GM21526 (cell line): ENCODE measurements around the gene FAM83E.
"Not testable (repeated sequence)": the region's sequence is repeated elsewhere in the genome, so short reads cannot be mapped to it uniquely, and the experiment has no call there.

Experiments used
- ATAC-seq: cut with Tn5 transposase; IDR thresholded peaks from one replicate; pipeline ENCODE4 v1.9.1; 2021; ENCODE audit warnings: moderate library complexity; ENCODE audit not compliant: unreplicated experiment, low FRiP score

The FAM83E gene

DNA sequence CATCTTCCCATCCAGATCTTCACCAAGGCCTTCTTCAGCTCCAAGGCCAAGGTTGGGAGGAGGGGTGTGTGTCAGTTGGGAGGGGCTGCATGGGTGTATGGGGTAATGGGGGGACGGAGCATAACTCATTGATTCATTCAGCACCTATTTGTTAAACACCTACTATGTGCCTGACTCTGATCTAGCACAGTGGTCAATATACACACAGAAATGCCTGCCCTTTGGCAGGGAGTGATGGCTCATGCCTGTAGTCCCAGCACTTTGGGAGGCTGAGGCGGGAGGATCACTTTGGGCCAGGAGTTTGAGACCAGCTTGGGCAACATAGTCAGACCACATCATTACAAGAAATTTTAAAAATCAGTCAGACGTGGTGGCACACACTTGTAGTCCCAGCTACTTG, 27.5 kb downstream of the FAM83E start:
- no peak for ATAC-seq

DNA sequence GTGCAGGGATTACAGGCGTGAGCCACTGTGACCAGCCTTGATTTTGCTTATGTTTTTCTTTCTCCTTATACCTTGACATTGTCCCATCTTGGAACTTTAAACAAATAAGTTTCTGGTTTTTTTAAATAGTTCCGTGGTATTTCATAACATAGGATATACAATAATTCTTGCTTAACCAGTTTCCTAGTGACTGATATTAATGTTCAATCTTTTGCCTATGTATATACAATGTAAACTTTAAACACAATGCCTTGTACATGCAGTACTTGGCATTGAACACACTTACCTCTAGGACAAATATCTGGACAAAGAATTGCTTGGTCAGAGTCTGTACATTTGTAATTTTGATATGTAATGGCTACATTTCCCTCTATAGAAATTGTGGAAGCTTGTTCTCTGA, 32.7 kb downstream of the FAM83E start:
- ATAC-seq, result no peak

DNA sequence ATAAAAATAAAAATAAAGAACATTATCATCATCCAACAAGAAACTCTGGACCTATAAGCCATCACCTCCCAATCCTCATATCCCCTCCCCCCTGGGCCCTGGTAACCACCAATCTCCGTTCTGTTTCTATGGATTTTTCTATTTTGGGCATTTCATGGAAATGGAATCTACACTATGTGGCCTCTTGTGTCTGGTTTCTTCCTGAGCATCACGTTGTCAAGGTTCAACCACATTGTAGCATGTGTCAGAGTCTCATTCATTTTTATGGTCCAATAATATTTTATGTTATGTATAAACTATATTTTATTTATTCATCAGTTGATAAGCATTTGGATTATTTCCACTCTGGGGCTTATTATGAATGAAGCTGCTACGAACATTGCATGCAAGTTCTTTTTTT, 36.0 kb downstream of the FAM83E start:
- ATAC-seq, result no peak

DNA sequence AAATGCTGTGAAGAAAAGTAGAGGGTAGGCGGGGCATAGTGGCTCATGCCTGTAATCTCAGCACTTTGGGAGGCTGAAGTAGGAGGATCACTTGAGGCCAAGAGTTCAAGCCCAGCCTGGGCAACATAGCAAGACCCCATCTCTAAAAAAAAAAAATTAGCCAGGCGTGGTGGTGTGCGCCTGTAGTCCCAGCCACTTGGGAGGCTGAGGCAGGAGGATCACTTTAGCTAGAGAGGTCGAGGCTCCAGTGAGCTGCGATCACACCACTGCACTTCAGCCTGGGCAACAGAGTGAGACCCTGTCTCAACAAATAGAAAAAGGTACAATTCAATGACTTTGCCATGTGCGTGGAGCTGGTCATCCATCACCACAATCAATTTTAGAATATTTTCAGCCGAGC, 37.0 kb downstream of the FAM83E start:
- not testable (repeated sequence) for ATAC-seq

DNA sequence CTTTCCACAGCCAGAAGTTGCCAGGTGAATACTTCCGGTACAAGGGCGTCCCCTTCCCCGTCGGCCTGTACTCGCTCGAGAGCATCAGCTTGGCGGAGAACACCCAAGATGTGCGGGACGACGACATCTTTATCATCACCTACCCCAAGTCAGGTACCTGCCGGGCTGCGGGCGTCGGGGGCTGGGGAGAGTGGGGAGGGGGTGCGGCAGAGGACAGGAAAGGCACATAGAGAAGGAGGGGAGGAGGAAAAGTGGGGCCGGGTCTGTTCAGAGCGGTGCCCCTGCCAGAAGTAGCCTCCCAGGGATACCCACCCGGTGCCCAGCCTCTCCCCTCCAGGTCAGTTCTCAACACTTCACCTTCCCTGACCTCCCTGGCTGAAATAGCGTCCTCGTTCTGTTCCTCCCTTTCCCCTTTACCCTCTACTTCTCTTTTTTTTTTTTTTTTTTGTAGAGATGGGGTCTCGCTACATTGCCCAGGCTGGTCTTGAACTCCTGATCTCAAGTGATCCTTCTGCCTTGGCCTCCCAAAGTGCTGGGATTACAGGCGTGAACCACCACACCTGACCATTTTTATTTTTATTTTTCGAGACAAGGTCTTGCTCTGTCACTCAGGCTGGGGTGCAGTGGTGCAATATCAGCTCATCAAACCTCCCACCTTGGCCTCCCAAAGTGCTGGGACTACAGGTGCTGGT, 38.8 kb downstream of the FAM83E start:
- ATAC-seq, result no peak

DNA sequence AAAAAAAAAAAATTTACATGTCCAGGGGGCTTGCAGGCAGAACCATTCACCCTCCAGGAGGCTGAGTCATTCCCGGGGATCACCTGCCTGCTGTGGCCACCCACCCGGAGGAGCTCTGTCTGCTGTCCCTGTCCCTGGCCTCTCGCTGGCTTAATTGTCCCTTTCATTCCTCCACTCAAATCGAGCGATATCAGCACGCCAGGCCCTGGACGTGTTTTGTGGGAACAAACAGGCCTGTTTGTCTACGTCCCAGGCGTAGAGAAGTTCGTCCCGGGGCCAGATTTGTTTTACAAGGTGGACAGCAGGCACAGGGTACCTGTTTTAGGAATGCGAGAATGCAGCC, 41.7 kb downstream of the FAM83E start:
- no peak for ATAC-seq

DNA sequence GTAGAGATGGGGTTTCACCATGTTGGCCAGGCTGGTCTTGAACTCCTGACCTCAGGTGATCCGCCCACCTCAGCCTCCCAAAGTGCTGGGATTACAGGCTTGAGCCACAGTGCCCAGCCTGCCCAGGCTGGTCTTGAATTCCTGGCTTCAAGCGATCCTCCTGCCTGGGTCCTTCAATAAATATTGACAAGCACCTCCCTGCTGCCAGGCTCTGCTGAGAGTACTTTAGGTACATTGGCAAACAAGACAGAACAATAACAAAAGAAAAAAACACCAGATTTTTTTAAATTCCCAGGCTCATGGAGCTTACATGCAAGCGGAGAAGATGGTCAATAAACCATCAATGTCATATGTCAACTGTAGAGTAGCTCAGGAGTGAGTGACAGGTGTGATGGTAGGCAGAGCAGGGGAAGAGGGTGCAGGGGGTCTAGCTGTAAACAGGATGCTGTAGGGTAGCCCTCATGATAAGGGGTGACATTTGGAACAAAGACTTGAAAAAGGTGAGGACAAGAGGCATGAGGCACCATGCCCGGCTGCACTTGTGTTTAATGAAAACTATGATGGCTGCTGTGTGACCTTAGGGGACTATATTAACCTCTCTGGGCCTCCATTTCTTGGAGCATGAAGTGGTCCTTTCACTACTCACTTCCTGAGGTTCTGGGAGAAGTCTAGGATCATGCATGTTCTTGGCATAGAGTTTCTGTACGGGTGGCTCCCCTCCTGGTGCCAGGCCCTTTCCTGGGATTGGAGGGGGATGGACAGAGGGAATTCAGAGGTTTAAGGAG, 43.3 kb downstream of the FAM83E start:
- ATAC-seq, result no peak

DNA sequence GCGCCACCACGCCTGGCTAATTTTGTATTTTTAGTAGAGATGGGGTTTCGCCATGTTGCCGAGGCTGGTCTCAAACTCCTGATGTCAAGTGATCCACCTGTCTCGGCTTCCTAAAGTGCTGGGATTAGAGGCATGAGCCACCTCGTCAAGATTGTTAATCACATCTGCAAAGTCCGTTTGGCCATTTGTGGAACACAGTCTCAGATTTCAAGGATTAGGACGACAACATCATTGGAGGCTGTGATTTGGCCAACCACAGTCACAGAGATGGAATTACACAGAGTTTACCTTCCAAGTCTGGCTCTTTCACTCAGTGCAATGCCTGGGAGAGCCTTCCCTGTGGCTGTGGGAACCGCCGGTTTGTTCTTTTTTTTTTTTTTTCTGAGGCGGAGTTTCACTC, 45.1 kb downstream of the FAM83E start:
- ATAC-seq, result no peak

DNA sequence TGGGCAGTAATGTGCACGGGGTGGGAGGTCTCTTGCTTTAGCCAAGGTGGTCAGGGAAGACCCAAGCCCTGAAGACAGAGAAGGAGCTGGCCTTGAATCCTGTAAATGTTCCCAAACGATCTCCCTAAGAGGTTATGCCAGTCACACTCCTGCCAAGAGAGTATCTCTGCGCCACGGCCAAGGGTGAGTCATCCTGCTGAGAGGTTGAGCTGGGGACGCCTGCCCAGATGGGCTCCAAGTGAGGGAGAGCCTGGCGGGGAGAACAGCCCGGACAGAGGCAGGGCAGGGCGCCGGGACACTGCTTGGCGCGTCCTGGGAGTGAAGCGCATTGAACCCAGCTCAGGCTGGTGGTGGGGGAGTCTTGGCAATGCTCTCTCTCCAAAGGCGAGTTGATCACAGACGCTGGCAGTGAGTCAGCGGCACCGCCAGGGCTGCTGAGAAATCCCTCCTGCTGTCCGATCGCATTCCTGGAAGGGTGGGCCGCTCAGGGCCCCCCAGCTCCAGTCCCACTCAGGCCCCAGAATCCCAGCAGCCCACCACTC, 46.5 kb downstream of the FAM83E start:
- no peak for ATAC-seq

DNA sequence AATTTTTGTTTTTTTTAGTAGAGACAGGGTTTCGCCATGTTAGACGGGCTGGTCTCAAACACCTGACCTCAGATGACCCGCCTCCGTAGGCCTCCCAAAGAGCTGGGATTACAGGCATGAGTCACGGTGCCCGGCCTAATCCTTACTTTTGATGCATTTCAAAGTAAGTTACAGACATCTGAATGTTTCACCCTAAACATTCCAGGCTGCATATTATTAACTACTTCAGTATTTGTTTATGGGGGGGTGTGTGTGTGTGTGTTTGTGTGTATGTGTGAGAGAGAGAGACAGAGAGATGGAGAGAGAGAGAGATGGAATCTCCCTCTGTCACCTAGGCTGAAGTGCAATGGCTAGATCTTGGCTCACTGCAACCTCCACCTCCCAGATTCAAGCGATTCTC, 49.8 kb downstream of the FAM83E start:
- no peak for ATAC-seq
